Stimulated activated CD4-positive, alpha-beta T cell treated with anti-CD3 and anti-CD28 coated beads, Interleukin-12 subunit alpha, Interleukin-12 subunit beta, amount 100 ng/mL, for 48 hours (primary cell): ENCODE results near the gene CNTFR.
"Not testable (repeated sequence)": the region's sequence is repeated elsewhere in the genome, so short reads cannot be mapped to it uniquely, and the experiment has no call there.

ENCODE experiments used
- DNase-seq, 3 donors: peaks; one replicate each; pipeline ENCODE4 v3.0.0-alpha.2; 2020; ENCODE audit warnings: low read depth in 2 of 3, low spot score in 1 of 3

The CNTFR gene

GRCh38 chr9:34589636-34590380 is at the start of gene CNTFR:
TSS of gene CNTFR (minus strand) at chr9:34589724. CDS start at chr9:34568981, 20,743 bp downstream.
- no peak for DNase-seq

GRCh38 chr9:34639322-34639721 is 49.8 kb upstream of the CNTFR start:
- not testable (repeated sequence) for DNase-seq

- DNase-seq: no peak
Observed at GRCh38 chr9:34638138-34638445, 48.6 kb upstream of the CNTFR start.

- peak; percentile 87 to 92 (median 91) for DNase-seq
Observed at GRCh38 chr9:34637356-34638137, 48.0 kb upstream of the CNTFR start, which contains the start of gene SIGMAR1. TSS of gene SIGMAR1 (minus strand) at chr9:34637787. CDS start at chr9:34637697, 90 bp downstream.

- DNase-seq: no peak
Observed at GRCh38 chr9:34636791-34637355, 47.3 kb upstream of the CNTFR start.

- no peak for DNase-seq
Observed at GRCh38 chr9:34635556-34635955, 46.0 kb upstream of the CNTFR start.

GRCh38 chr9:34634551-34635248 is 45.2 kb upstream of the CNTFR start:
- no peak for DNase-seq

GRCh38 chr9:34633851-34634550 is 44.5 kb upstream of the CNTFR start:
- DNase-seq: peak; percentile 51 to 63 (median 56)

- no peak for DNase-seq
Observed at GRCh38 chr9:34633166-34633565, 43.6 kb upstream of the CNTFR start.

GRCh38 chr9:34630402-34631154 is 41.1 kb upstream of the CNTFR start:
- DNase-seq: no peak

- no peak for DNase-seq
Observed at GRCh38 chr9:34629491-34629808, 39.9 kb upstream of the CNTFR start.

GRCh38 chr9:34628656-34629490 is 39.3 kb upstream of the CNTFR start, which contains the start of gene ARID3C:
TSS of gene ARID3C (minus strand) at chr9:34629066. CDS start at chr9:34628014, 1,052 bp downstream.
- DNase-seq: peak in 1 of 3 donors; percentile 48

GRCh38 chr9:34627716-34628655 is 38.5 kb upstream of the CNTFR start:
- no peak for DNase-seq

GRCh38 chr9:34625186-34625486 is 35.6 kb upstream of the CNTFR start:
- DNase-seq: no peak

- no peak for DNase-seq
Observed at GRCh38 chr9:34624475-34625185, 35.1 kb upstream of the CNTFR start.

GRCh38 chr9:34623374-34624235 is 34.1 kb upstream of the CNTFR start:
- no peak for DNase-seq
